ENCODE results near the gene PPM1M. TPM values are rescaled to one million over a fixed set of nuclear protein-coding genes. Genes with fewer than 3 reads are reported as not detected.

The PPM1M gene
- total RNA-seq, 1 donor from 2014 or later, result 44.6 TPM

DNA sequence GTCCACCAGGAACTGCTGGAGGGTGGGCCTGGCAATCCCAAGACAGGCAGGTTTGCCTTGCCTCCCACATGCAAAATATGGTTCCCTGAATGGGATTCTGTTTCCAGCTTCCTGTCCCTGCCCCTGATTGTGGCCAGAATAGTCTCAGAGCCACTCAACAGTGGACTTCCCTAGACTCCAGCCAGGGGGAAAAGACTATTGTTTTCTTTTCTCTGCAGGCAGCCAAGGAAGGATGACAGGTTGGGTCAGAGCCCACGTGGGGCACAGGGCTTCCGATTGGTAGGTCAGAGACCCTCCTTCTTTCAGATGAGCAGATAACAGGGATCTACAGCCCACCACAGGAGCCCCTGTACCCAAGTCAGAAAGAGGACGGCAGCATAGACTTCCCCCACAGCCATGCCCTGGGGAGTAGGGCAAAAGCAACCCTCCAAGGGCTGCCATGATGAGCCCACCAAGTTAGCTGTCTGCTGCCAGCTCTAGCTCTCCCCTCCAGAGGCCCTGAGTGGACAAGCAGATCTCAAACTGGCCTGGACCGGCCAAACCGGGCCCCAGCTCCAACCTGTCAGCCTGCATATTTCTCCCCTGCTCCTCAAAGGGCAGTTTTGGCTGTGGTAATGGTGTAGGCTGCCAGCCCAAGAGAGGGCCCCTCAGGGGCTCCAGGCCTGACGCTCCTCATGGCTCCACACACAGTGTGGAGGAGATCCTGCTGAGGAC, 26.5 kb upstream of the PPM1M start:
- ChIA-PET CTCF (interaction anchor here (0.7 to 5.1 kb wide), 10 partner anchors 10 to 120 kb away, joined by 3 to 58 read pairs (median 12); partner anchors contain the start of genes GLYCTK and WDR82), POLR2A (interaction anchor here (0.6 to 5.1 kb wide), 8 partner anchors 9 to 161 kb away, joined by 4 to 51 read pairs (median 8); partner anchors contain the start of gene WDR82)
- H3K4me3 Mint-ChIP-seq, result no peak overlapping the region
- DNase-seq (no peak), ATAC-seq (ENCODE audit: low read depth) (no peak)
- peaks cover 75% of the 10 kb centered on the region for H3K4me1 Mint-ChIP-seq
- TF ChIP-seq, protein P1, sequence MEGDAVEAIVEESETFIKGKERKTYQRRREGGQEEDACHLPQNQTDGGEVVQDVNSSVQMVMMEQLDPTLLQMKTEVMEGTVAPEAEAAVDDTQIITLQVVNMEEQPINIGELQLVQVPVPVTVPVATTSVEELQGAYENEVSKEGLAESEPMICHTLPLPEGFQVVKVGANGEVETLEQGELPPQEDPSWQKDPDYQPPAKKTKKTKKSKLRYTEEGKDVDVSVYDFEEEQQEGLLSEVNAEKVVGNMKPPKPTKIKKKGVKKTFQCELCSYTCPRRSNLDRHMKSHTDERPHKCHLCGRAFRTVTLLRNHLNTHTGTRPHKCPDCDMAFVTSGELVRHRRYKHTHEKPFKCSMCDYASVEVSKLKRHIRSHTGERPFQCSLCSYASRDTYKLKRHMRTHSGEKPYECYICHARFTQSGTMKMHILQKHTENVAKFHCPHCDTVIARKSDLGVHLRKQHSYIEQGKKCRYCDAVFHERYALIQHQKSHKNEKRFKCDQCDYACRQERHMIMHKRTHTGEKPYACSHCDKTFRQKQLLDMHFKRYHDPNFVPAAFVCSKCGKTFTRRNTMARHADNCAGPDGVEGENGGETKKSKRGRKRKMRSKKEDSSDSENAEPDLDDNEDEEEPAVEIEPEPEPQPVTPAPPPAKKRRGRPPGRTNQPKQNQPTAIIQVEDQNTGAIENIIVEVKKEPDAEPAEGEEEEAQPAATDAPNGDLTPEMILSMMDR (IDR thresholded peaks at IDR 0.05), result no peak
- no peaks in the 10 kb centered on the region for H3K27me3 Mint-ChIP-seq
- no peaks in the 10 kb centered on the region for H3K9me3 Mint-ChIP-seq
- intact Hi-C loops (cut with micrococcal nuclease), result no loop called here
- peaks cover 59% of the 10 kb centered on the region for H3K36me3 Mint-ChIP-seq (ENCODE audit: low read depth)
- peak overlapping the region; percentile 46 for H3K27ac Mint-ChIP-seq

DNA sequence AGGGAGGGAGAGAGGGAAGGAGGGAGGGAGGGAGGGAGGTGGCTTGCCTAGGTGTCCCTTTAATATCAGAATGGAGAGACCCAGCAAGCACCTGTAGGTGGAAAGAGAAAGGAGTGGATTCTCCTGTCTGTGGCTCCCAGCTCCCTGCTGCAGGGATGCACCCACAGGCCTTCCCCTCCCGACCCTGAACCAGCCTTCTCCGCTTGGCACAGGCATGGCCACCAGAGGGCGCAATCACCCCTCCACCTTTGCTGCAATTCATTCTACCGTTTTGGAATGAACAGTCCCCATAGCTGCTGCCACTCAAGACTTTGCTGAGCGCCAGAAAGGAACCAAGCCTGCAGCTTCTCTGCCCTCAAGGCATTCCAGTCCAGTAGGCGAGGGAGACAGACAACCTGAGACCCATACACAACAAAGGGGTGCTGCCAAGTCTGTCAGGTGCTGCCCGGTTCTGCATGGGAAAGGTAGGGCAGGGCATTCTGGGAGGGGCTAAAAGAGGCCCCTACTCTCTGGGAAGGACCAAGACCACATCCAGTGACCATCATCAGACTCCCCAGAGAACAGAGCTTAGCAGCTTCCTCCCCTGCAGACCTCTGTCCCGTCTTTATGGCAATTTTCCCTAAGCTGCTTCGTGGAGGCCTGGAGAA, 25.1 kb upstream of the PPM1M start:
- no peaks in the 10 kb centered on the region for H3K27me3 Mint-ChIP-seq
- H3K4me3 Mint-ChIP-seq, result peak overlapping the region; percentile 50
- peak overlapping the region; percentile 53 for H3K27ac Mint-ChIP-seq
- intact Hi-C loops (cut with micrococcal nuclease), result loop anchor here (1.0 to 5.0 kb wide), 5 partner anchors 19 to 218 kb away; partner anchors contain the start of genes TWF2 and WDR82
- peak; percentile 80 for DNase-seq
- ATAC-seq (ENCODE audit: low read depth), result peak; percentile 59
- no peaks in the 10 kb centered on the region for H3K9me3 Mint-ChIP-seq
- CTCF ChIA-PET, result interaction anchor here (0.6 to 5.1 kb wide), 22 partner anchors 8 to 227 kb away, joined by 3 to 58 read pairs (median 4); partner anchors contain the start of genes GLYCTK, TWF2 and WDR82
- peaks cover 88% of the 10 kb centered on the region for H3K4me1 Mint-ChIP-seq
- H3K36me3 Mint-ChIP-seq (ENCODE audit: low read depth), result peaks cover 53% of the 10 kb centered on the region
- TF ChIP-seq, protein P1 (IDR thresholded peaks at IDR 0.05), result no peak
- POLR2A ChIA-PET, result interaction anchor here (0.6 to 5.1 kb wide), 12 partner anchors 9 to 236 kb away, joined by 3 to 51 read pairs (median 5); partner anchors contain the start of genes ALAS1, GLYCTK, PPM1M and WDR82

DNA sequence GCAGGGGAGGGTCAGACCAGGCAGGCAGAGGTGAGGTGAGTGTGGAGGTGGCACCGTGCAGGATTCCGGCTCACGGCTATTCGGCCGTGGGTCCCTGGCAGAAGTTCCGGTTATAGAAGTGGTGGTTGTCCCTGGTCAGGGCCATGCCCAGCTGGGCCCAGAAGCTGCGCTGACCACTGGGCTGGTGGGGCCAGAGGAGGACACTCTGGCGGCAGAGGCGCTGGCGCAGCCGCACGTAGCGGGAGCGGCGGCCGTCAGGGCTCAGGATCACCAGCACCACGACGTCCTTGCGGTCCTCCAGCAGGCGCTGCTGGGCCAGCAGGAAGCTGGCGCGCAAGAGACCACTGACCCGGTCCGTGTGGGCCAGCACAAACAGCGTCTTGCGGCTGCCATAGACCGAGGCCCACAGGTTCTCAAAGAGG, 24.4 kb upstream of the PPM1M start:
- intact Hi-C loops (cut with micrococcal nuclease), result loop anchor here (5.0 kb wide), 1 partner anchor 219 kb away; no protein-coding TSS in a partner anchor
- H3K4me3 Mint-ChIP-seq, result no peak overlapping the region
- CTCF ChIA-PET, result interaction anchor here (0.6 to 6.4 kb wide), 22 partner anchors 9 to 227 kb away, joined by 3 to 58 read pairs (median 6); partner anchors contain the start of genes GLYCTK, TWF2 and WDR82
- TF ChIP-seq, protein P1 (IDR thresholded peaks at IDR 0.05), result no peak
- H3K4me1 Mint-ChIP-seq, result peaks cover 93% of the 10 kb centered on the region
- H3K27ac Mint-ChIP-seq, result peak overlapping the region; percentile 53
- H3K9me3 Mint-ChIP-seq, result no peaks in the 10 kb centered on the region
- no peak for DNase-seq
- no peak for ATAC-seq (ENCODE audit: low read depth)
- H3K36me3 Mint-ChIP-seq (ENCODE audit: low read depth), result peaks cover 51% of the 10 kb centered on the region
- POLR2A ChIA-PET, result interaction anchor here (0.6 to 5.1 kb wide), 11 partner anchors 8 to 1913 kb away, joined by 3 to 51 read pairs (median 6); partner anchors contain the start of genes ALAS1, GLYCTK, PPM1M and WDR82
- H3K27me3 Mint-ChIP-seq, result no peaks in the 10 kb centered on the region

DNA sequence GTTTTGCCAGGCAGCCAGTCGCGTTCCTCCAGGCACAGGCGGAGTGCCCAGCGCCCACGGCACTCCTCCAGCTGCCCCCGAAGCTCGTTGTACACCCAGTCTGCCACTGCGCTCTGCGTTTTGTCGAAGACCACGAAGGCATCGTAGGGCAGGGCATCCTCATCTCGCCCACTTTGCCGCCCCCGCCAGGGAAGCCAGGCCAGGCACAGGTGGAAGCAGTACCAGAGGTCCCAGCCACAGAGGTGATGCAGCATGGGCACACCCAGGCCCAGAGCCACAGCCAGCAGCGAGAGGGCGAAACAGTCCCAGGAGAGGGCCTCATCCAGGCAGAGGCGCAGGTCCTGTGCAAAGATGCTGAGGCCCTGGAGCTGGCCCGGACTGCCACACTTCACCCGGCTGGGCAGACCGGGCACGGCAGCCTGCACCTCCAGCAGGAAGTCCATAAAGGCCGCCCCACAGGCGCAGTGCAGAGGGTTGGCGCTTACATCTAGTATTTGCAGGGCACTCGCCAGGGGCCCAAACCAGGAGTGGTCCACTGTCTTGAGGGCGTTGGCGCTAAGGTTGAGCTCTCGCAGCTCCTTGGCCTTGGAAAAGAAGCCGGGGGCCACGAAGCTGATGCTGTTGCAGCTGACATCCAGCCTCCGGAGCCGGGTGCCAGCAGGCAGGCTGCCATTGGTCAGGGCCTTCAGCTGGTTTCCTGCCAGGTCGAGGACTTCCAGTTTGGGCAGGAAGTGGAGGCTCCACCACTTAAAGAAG, 23.8 kb upstream of the PPM1M start:
- DNase-seq (no peak), ATAC-seq (ENCODE audit: low read depth) (no peak)
- H3K27ac Mint-ChIP-seq, result no peak overlapping the region
- CTCF ChIA-PET, result interaction anchor here (1.2 to 6.4 kb wide), 9 partner anchors 10 to 117 kb away, joined by 4 to 58 read pairs (median 30); partner anchors contain the start of genes GLYCTK, TWF2 and WDR82
- no peaks in the 10 kb centered on the region for H3K9me3 Mint-ChIP-seq
- POLR2A ChIA-PET, result interaction anchor here (0.6 to 5.1 kb wide), 5 partner anchors 10 to 1914 kb away, joined by 3 to 51 read pairs (median 8); partner anchors contain the start of gene WDR82
- intact Hi-C loops (cut with micrococcal nuclease), result loop anchor here (5.0 kb wide), 1 partner anchor 219 kb away; no protein-coding TSS in a partner anchor
- TF ChIP-seq, protein P1 (IDR thresholded peaks at IDR 0.05), result no peak
- no peaks in the 10 kb centered on the region for H3K27me3 Mint-ChIP-seq
- H3K4me1 Mint-ChIP-seq, result peaks cover 95% of the 10 kb centered on the region
- peaks cover 47% of the 10 kb centered on the region for H3K36me3 Mint-ChIP-seq (ENCODE audit: low read depth)
- peak overlapping the region; percentile 11 for H3K4me3 Mint-ChIP-seq

Data from activated B cell treated with CpG ODN at 0.5 μM for 24 hours (primary cell).